Body of pancreas (tissue), 4 donors: ENCODE results near the gene NXPH1.

Experiments
- POLR2A ChIP-seq, 3 donors: fragments of 450-650 bp; IDR thresholded peaks; one replicate each; pipeline ENCODE4 v1.6.1; 2016; ENCODE audit warnings: antibody characterized with exemption in 3 of 3, mild to moderate bottlenecking in 2 of 3
- TF ChIP-seq, protein P1 (sequence below), 7 experiments: fragments of 450-650 bp in 4 of 7; fragments of 200-600 bp in 3 of 7; sonication (generic) in 3 of 7; IDR thresholded peaks; one replicate each; pipeline ENCODE4 v1.5.1; 2016 to 2019; ENCODE audit warnings: antibody characterized with exemption in 7 of 7

DNA sequence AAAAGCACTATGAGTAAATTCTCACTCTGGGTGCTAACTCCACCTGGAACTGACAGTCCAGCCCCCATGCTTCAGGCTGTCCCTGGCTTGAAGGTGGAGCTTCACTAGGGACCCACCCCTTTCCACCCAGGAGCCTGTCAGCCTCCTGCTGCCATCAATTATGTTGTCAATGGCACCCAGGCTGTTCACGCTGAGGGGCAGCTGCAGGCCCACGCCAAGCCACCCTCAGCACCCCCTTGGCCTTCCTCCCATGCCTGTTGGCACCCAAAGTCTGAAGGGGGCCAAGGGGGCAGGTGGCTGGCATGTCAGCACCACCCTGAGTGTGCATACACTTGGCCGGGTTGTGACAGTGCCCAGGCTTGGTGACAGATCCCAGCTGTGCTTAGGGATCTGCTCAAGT, 149.3 kb downstream of the NXPH1 start:
- TF ChIP-seq, protein P1, sequence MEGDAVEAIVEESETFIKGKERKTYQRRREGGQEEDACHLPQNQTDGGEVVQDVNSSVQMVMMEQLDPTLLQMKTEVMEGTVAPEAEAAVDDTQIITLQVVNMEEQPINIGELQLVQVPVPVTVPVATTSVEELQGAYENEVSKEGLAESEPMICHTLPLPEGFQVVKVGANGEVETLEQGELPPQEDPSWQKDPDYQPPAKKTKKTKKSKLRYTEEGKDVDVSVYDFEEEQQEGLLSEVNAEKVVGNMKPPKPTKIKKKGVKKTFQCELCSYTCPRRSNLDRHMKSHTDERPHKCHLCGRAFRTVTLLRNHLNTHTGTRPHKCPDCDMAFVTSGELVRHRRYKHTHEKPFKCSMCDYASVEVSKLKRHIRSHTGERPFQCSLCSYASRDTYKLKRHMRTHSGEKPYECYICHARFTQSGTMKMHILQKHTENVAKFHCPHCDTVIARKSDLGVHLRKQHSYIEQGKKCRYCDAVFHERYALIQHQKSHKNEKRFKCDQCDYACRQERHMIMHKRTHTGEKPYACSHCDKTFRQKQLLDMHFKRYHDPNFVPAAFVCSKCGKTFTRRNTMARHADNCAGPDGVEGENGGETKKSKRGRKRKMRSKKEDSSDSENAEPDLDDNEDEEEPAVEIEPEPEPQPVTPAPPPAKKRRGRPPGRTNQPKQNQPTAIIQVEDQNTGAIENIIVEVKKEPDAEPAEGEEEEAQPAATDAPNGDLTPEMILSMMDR (IDR thresholded peaks at IDR 0.05) = no peak
- TF ChIP-seq POLR2A (IDR thresholded peaks at IDR 0.05) = no peak
